K562 (cell line): ENCODE results near the gene TCEANC2. TPM values are rescaled to one million over a fixed set of nuclear protein-coding genes. Genes with fewer than 3 reads are reported as not detected.

Source experiments
- ATAC-seq: fragments of 200-7000 bp; cut with Tn5 transposase; 3 replicates; pipeline ENCODE4 v1.9.1; 2020; ENCODE audit warnings: moderate library complexity
- BruUV-seq: library from RNA; stranded (reverse); fragments of 400-500 nt; replicated peaks from 2 replicates; lab custom pipeline; 2021; lab: Mats Ljungman, UMichigan
- CTCF ChIA-PET: fragments of 300-600 bp; formaldehyde crosslinking; extraction: SDS; loops from one replicate; lab custom pipeline; 2021; ENCODE audit warnings: low intra/inter-chr PET ratio; lab: Yijun Ruan, JAX
- POLR2A ChIA-PET: fragments of 300-600, 350-650 bp; sonication (Branson Sonifier 250); formaldehyde crosslinking; extraction: SDS; loops from one replicate; lab custom pipeline; 2021; ENCODE audit warnings: antibody characterized with exemption, inconsistent platforms; lab: Yijun Ruan, JAX
- DNase-seq, 4 experiments: peaks; one replicate each; pipeline versions ENCODE4 v3.0.0 to v3.0.0-alpha.2; 2011 to 2018; ENCODE audit warnings: low spot score in 3 of 4, mixed read lengths in 3 of 4; ENCODE audit errors: extremely low read depth in 1 of 4
- FAIRE-seq: peaks from 2 replicates; lab custom pipeline; 2011; peaks lifted over from hg19 to GRCh38; lab: Jason Lieb, UNC
- H2AFZ ChIP-seq: 2 replicates; pipeline ENCODE4 v1.6.0; 2011; ENCODE audit warnings: low read depth, low read length, control low read depth, inconsistent platforms
- H3K27ac ChIP-seq: fragments of 200-600 bp; 3 replicates; pipeline ENCODE4 v1.8.0; 2011; ENCODE audit warnings: low read depth, mild to moderate bottlenecking, control low read depth, inconsistent platforms, low read length, moderate library complexity, mixed read lengths; ENCODE audit errors: extremely low read depth
- H3K27me3 ChIP-seq, 2 experiments: fragments of 300-600 bp in 1 of 2; 2 replicates in 1 of 2; 3 replicates in 1 of 2; pipeline versions ENCODE4 v1.6.0 to v1.8.0; 2011; ENCODE audit warnings: inconsistent platforms in 2 of 2, low read length in 2 of 2, mild to moderate bottlenecking in 1 of 2, mixed read lengths in 1 of 2, moderate library complexity in 1 of 2; ENCODE audit not compliant: control insufficient read depth in 2 of 2, insufficient read depth in 2 of 2
- H3K36me3 ChIP-seq: fragments of 300-600 bp; 3 replicates; pipeline ENCODE4 v1.8.0; 2011; ENCODE audit warnings: mild to moderate bottlenecking, low read length, inconsistent platforms; ENCODE audit not compliant: control insufficient read depth, insufficient read depth
- H3K4me1 ChIP-seq, 2 experiments: fragments of 200-600 bp in 1 of 2; replicated peaks in 1 of 2; 2 replicates in 1 of 2; 3 replicates in 1 of 2; pipeline versions ENCODE4 v1.5.1 to v1.8.0; 2011; ENCODE audit warnings: inconsistent platforms in 2 of 2, low read length in 2 of 2, mild to moderate bottlenecking in 1 of 2, mixed read lengths in 1 of 2, moderate library complexity in 1 of 2; ENCODE audit not compliant: control insufficient read depth in 2 of 2, insufficient read depth in 2 of 2
- H3K4me2 ChIP-seq: 2 replicates; pipeline ENCODE4 v1.6.1; 2011; ENCODE audit warnings: low read length, control low read depth, inconsistent platforms, mixed read lengths; ENCODE audit not compliant: insufficient read depth
- H3K4me3 ChIP-seq: fragments of 200-600 bp; sonication (generic), shearing (Covaris generic); 2 replicates; pipeline ENCODE4 v1.5.1; 2016; ENCODE audit warnings: control low read depth, inconsistent platforms
- H3K79me2 ChIP-seq: fragments of 200-600 bp; 3 replicates; pipeline ENCODE4 v1.8.0; 2011; ENCODE audit warnings: low read length, inconsistent platforms; ENCODE audit not compliant: control insufficient read depth, insufficient read depth
- H3K9ac ChIP-seq, 2 experiments: 2 replicates each; pipeline versions ENCODE4 v1.6.0 to v1.6.1; 2011; ENCODE audit warnings: low read depth in 2 of 2, low read length in 2 of 2, control low read depth in 1 of 2, inconsistent platforms in 1 of 2, mild to moderate bottlenecking in 1 of 2, mixed read lengths in 1 of 2; ENCODE audit not compliant: insufficient read depth in 1 of 2
- H3K9me1 ChIP-seq: one replicate; pipeline ENCODE4 v1.6.0; 2011; ENCODE audit warnings: inconsistent platforms, mild to moderate bottlenecking, low read length, moderate library complexity; ENCODE audit not compliant: control insufficient read depth, insufficient read depth
- H3K9me3 ChIP-seq: replicated peaks from 2 replicates; pipeline ENCODE4 v1.5.1; 2011; ENCODE audit warnings: low read depth, low read length, inconsistent platforms; ENCODE audit not compliant: control insufficient read depth, insufficient read depth
- H4K20me1 ChIP-seq: replicated peaks from 2 replicates; pipeline ENCODE4 v1.6.1; 2011; ENCODE audit warnings: low read length, inconsistent platforms, mixed read lengths; ENCODE audit not compliant: control insufficient read depth, insufficient read depth
- BHLHE40 ChIP-seq: IDR thresholded peaks from 2 replicates; pipeline ENCODE4 v1.6.1; 2011; ENCODE audit warnings: low read length, improper control_type of control experiment
- HDAC8 ChIP-seq: fragments of 450-650 bp; IDR thresholded peaks from 2 replicates; pipeline ENCODE4 v1.6.1; 2016; ENCODE audit warnings: mild to moderate bottlenecking, missing genetic modification characterization, moderate library complexity, missing compliant biosample characterization
- KLF1 ChIP-seq: fragments of 450-650 bp; IDR thresholded peaks from 2 replicates; pipeline ENCODE4 v1.6.1; 2016; ENCODE audit warnings: missing genetic modification characterization, missing compliant biosample characterization
- PHF20 ChIP-seq: fragments of 450-650 bp; IDR thresholded peaks from 2 replicates; pipeline ENCODE4 v1.6.1; 2018; ENCODE audit not compliant: partially characterized antibody
- RBM25 ChIP-seq: fragments of 200-400 bp; formaldehyde crosslinking; IDR thresholded peaks from 2 replicates; pipeline ENCODE4 v1.6.1; 2018; ENCODE audit warnings: low read length, low read depth, moderate library complexity; ENCODE audit not compliant: severe bottlenecking
- STAT5B ChIP-seq: fragments of 250-450 bp; sonication (Bioruptor Pico); IDR thresholded peaks from 2 replicates; pipeline ENCODE4 v1.8.0; 2021; ENCODE audit warnings: mild to moderate bottlenecking, inconsistent platforms
- TGIF2 ChIP-seq: sonication (generic); formaldehyde crosslinking; IDR thresholded peaks from 2 replicates; pipeline ENCODE4 v1.8.1; 2022; ENCODE audit warnings: mild to moderate bottlenecking, missing genetic modification reagents, moderate library complexity
- WGBS: fragments of 100-300 bp; shearing (Covaris generic); methylation state at CpG from one replicate; pipeline ENCODE4 v1.1.6; 2016; ENCODE audit warnings: low coverage, mixed read lengths; ENCODE audit not compliant: insufficient coverage; ENCODE audit errors: missing lambda C conversion rate; 5-methylcytosine and 5-hydroxymethylcytosine counted together
- in situ Hi-C: fragments of 300-500 bp; cut with MboI; formaldehyde crosslinking; loops from 4 replicates; pipeline ENCODE4 v1.15.0; 2018; ENCODE audit warnings: inconsistent platforms, mixed read lengths
- intact Hi-C: fragments of 100-400 bp; cut with micrococcal nuclease; formaldehyde crosslinking; loops from 2 replicates; pipeline ENCODE4 v1.14.2; 2022
- polyA plus RNA-seq, 8 experiments: library from polyadenylated mRNA; depleted of rRNA in 4 of 8; stranded (reverse) in 5 of 8; unstranded in 3 of 8; fragments of >200 nt; fragmentation: Nextera tagmentation in 2 of 8; fragmentation: Illumina TruSeq in 1 of 8; extraction: Ambion mirVana in 2 of 8; extraction: Trizol in 1 of 8; gene quantifications; 2 replicates each; pipeline versions ENCODE4 v1.2.1 to v1.2.3, GENCODE V29; 2011 to 2014; ENCODE audit warnings: inconsistent platforms in 1 of 8, missing spikeins in 1 of 8
- total RNA-seq, 7 experiments: library from RNA; depleted of rRNA in 6 of 7; stranded (reverse); fragments of >200 nt in 6 of 7; fragmentation: Illumina TruSeq in 2 of 7; extraction: Trizol in 2 of 7; gene quantifications; 2 replicates each; pipeline versions ENCODE4 v1.2.1 to v1.2.3, GENCODE V29; 2011 to 2021; ENCODE audit warnings: low replicate concordance in 1 of 7

Gene TCEANC2
- total and polyA plus RNA-seq, 9 of the 15 experiments (the other 6 are each of a cell fraction or from before 2014, with no cell fraction given): 3.3 to 10.2 (median 7.0) TPM

GRCh38 chr1:54149734-54150133 lies 96.3 kb downstream of the TCEANC2 start (continued):
- TF ChIP-seq STAT5B (CRISPR knock-in tag) (no peak), PHF20 (peak; percentile 30), RBM25 (peak; percentile 95), TGIF2 (no peak), KLF1 (tag) (no peak)
- TF ChIP-seq, all 486 proteins: peak for 11

- peaks cover 0 to 11% of the 10 kb centered on the region in 2 experiments; a peak in 1 of 5 replicates for H3K27me3 ChIP-seq
- 0 out of 5 replicates have a peak, but pooled peaks cover 0 to 3% of the 10 kb centered on the region in 2 experiments for H3K4me1 ChIP-seq
- no peaks in the 10 kb centered on the region for H4K20me1 ChIP-seq
- ATAC-seq: peak; percentile 57
- H3K4me3 ChIP-seq: no peak overlapping the region
- no peak for DNase-seq
- no peak overlapping the region for H2AFZ ChIP-seq
- H3K79me2 ChIP-seq: no peaks in the 10 kb centered on the region
- no TSS peak for BruUV-seq
- WGBS: 10% methylated on average over 5 of the region's 5 CpGs
- TF ChIP-seq HDAC8 (tag): no peak
- peak; percentile 51; the same call in 1 of the 2 replicates for TF ChIP-seq BHLHE40
- FAIRE-seq: no peak
- H3K4me2 ChIP-seq: no peak overlapping the region
- in situ Hi-C loops: no loop called here
- H3K9me3 ChIP-seq: no peaks in the 10 kb centered on the region
- H3K9ac ChIP-seq: no peak overlapping the region
- no peaks in the 10 kb centered on the region for H3K9me1 ChIP-seq
- CTCF ChIA-PET: no interaction called here
- POLR2A ChIA-PET: interaction anchor here (0.9 to 1.0 kb wide), 3 partner anchors 11 to 322 kb away, joined by 3 to 4 read pairs (median 3); no protein-coding TSS in a partner anchor
- no peak overlapping the region for H3K27ac ChIP-seq
- no peaks in the 10 kb centered on the region for H3K36me3 ChIP-seq
- intact Hi-C loops: no loop called here
Observed at GRCh38 chr1:54151013-54151412, 97.6 kb downstream of the TCEANC2 start.
